Vagina (tissue), 2 donors: ENCODE data around the gene BAG3. TPM values are rescaled to one million over a fixed set of nuclear protein-coding genes. Genes with fewer than 3 reads are reported as not detected.
A peak's percentile ranks its signal among the peaks of the same experiment; 100 is the strongest.

Source experiments
- DNase-seq, 2 donors: peaks; one replicate each; pipeline ENCODE4 v3.0.0-alpha.2; 2017; ENCODE audit errors: extremely low spot score in 2 of 2
- H3K27ac ChIP-seq: fragments of 200-600 bp; sonication (generic); one replicate; pipeline ENCODE4 v1.5.1; 2019
- H3K27me3 ChIP-seq: fragments of 200-600 bp; sonication (generic); one replicate; pipeline ENCODE4 v1.5.1; 2019
- H3K36me3 ChIP-seq, 2 donors: fragments of 200-600 bp; sonication (generic); one replicate each; pipeline ENCODE4 v1.5.1; 2017 to 2019
- H3K4me1 ChIP-seq: fragments of 200-600 bp; sonication (generic); one replicate; pipeline ENCODE4 v1.5.1; 2019
- H3K4me3 ChIP-seq, 2 donors: fragments of 200-600 bp; sonication (generic); 1 replicate in 1 of 2; 2 replicates in 1 of 2; pipeline ENCODE4 v1.5.1; 2016 to 2019
- H3K9me3 ChIP-seq: fragments of 200-600 bp; sonication (generic); one replicate; pipeline ENCODE4 v1.5.1; 2019
- POLR2A ChIP-seq, 2 donors: fragments of 450-650 bp; IDR thresholded peaks; one replicate each; pipeline ENCODE4 v1.6.1; 2017; ENCODE audit warnings: antibody characterized with exemption in 2 of 2, mild to moderate bottlenecking in 2 of 2, moderate library complexity in 2 of 2
- POLR2AphosphoS5 ChIP-seq, 2 donors: sonication (generic); formaldehyde crosslinking; IDR thresholded peaks; one replicate each; pipeline ENCODE4 v1.9.0; 2017; ENCODE audit warnings: antibody characterized with exemption in 2 of 2, mild to moderate bottlenecking in 2 of 2, low read depth in 1 of 2; ENCODE audit not compliant: insufficient read depth in 1 of 2
- intact Hi-C: fragments of 100-400 bp; cut with DNase I; formaldehyde crosslinking; loops from one replicate; pipeline ENCODE4 v1.15.1; 2023
- total RNA-seq: library from RNA; depleted of rRNA; stranded (reverse); fragments of >200 nt; gene quantifications from one replicate; pipeline ENCODE4 v1.2.3, GENCODE V29; 2016
- TF ChIP-seq, protein P1 (sequence below), 3 experiments: fragments of 450-650 bp in 2 of 3; fragments of 200-600 bp in 1 of 3; sonication (generic) in 1 of 3; IDR thresholded peaks; one replicate each; pipeline ENCODE4 v1.5.1; 2017 to 2019; ENCODE audit warnings: antibody characterized with exemption in 3 of 3, mild to moderate bottlenecking in 2 of 3, moderate library complexity in 2 of 3

Gene BAG3
- total RNA-seq, 1 donor from 2014 or later: 69.0 TPM

DNA sequence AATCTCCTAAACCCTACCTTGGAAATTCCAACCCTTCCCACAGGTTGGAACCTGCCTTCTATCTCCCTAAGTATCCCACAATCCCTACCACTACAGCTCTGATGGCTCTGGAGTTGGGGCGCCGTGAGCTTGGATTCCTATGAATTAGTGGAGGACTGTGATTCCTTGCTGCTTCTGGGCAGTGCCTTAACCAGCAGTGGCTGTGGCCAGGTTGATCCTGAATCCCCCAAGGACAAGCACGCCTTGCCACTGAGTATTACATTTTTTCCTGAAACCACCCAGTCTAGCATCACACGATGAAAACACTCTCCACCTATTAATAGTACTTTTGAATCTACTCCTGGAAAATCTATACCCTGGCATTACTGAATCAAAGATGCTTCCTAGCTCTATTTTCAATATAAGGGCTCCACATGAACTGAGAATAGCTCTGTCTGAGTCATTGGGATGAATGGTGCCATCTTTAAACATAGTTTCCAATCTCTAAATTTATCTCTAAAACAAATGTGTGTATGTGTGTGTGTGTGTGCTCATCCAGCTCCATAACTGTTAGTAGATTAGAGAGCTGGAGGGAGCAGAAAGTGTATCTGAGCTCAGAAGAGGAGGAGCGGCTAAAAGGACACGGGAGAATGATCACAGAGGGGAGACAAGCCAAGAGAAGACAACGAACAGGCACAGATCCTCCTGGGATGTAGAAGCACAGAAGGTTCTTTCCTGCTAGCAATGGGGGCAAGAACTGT lies 62.7 kb downstream of the BAG3 start:
- no peaks in the 10 kb centered on the region for H3K36me3 ChIP-seq
- no peaks in the 10 kb centered on the region for H3K27me3 ChIP-seq
- H3K9me3 ChIP-seq: no peaks in the 10 kb centered on the region
- no peak for DNase-seq
- no peak overlapping the region for H3K4me3 ChIP-seq
- TF ChIP-seq POLR2AphosphoS5 (IDR thresholded peaks at IDR 0.05; ENCODE audit: insufficient read depth in 1 of 2, low read depth in 1 of 2): no peak
- TF ChIP-seq, protein P1, sequence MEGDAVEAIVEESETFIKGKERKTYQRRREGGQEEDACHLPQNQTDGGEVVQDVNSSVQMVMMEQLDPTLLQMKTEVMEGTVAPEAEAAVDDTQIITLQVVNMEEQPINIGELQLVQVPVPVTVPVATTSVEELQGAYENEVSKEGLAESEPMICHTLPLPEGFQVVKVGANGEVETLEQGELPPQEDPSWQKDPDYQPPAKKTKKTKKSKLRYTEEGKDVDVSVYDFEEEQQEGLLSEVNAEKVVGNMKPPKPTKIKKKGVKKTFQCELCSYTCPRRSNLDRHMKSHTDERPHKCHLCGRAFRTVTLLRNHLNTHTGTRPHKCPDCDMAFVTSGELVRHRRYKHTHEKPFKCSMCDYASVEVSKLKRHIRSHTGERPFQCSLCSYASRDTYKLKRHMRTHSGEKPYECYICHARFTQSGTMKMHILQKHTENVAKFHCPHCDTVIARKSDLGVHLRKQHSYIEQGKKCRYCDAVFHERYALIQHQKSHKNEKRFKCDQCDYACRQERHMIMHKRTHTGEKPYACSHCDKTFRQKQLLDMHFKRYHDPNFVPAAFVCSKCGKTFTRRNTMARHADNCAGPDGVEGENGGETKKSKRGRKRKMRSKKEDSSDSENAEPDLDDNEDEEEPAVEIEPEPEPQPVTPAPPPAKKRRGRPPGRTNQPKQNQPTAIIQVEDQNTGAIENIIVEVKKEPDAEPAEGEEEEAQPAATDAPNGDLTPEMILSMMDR (IDR thresholded peaks at IDR 0.05): no peak
- TF ChIP-seq POLR2A (IDR thresholded peaks at IDR 0.05): no peak
- intact Hi-C loops: no loop called here
- no peak overlapping the region for H3K27ac ChIP-seq
- H3K4me1 ChIP-seq: no peaks in the 10 kb centered on the region

GRCh38 chr10:119714484-119714816 lies 63.3 kb downstream of the BAG3 start:
- H3K27ac ChIP-seq: no peak overlapping the region
- H3K4me1 ChIP-seq: no peaks in the 10 kb centered on the region
- no peaks in the 10 kb centered on the region for H3K9me3 ChIP-seq
- intact Hi-C loops: no loop called here
- no peak overlapping the region for H3K4me3 ChIP-seq
- TF ChIP-seq POLR2AphosphoS5 (IDR thresholded peaks at IDR 0.05; ENCODE audit: insufficient read depth in 1 of 2, low read depth in 1 of 2) (no peak), POLR2A (IDR thresholded peaks at IDR 0.05) (no peak)
- TF ChIP-seq, protein P1 (IDR thresholded peaks at IDR 0.05): no peak
- no peak for DNase-seq
- no peaks in the 10 kb centered on the region for H3K36me3 ChIP-seq
- H3K27me3 ChIP-seq: no peaks in the 10 kb centered on the region

DNA sequence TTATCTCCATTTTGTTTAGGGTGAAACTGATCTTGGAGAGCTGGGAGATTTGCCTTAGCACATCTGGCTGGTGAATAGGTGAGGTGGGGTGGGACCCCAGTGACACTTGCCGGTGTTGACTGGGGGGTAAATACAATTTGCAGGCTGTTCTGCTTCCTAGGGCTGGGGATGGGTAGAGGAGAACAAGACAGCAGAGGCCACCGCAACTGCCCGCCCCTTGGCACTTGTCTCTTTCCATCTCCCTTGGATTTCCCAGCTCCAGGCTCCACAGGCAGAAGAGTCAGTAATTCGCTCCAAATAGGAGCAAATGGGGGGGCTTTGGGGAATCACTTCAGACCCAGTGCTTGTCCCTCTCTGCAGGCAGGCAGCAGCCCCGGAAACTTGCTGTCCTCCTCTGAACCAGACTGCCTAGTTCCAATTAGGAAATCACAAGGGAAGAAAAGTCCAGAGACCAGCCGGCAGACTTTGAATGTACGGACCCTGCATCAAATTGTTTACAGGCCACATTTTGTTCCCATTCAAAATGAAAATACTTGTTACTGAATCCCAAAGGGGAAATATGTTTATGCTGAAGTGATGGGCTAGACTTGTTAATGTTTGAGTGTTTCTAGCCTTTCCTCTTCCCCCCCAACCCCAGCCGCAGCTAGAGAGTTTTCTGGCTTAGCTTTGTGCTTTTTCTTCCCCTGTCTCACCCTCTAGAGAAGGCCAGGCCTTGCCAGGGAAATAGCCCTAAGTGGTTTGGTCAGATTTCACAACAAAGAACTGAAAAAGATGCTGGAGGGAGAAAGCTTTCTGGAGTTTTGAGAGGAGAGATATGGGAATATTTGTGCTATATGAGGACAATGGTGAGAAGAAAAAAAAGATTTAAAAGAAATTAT lies 64.7 kb downstream of the BAG3 start:
- H3K4me1 ChIP-seq: no peaks in the 10 kb centered on the region
- H3K27ac ChIP-seq: peak overlapping the region; percentile 62
- H3K36me3 ChIP-seq: no peaks in the 10 kb centered on the region
- no peaks in the 10 kb centered on the region for H3K9me3 ChIP-seq
- TF ChIP-seq, protein P1 (IDR thresholded peaks at IDR 0.05): no peak
- intact Hi-C loops: no loop called here
- no peak overlapping the region for H3K4me3 ChIP-seq
- H3K27me3 ChIP-seq: no peaks in the 10 kb centered on the region
- no peak for DNase-seq

DNA sequence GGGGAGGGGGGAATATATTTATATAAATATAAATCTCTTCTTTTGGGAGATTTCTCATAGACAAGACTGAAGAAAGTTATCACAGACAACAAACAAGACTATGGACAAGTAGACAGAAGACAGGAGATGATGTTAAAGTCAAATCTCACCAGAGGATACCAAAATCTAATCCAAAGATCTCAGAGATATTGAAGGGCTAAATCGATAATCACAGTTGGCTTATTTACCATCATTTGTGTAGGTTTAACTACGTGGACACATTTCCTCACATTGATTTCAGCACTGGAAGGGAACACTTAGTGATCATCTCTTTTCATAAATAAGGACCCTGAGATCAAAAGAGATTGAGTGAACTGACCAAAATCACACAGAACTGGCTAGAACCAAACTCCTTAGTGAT lies 72.0 kb downstream of the BAG3 start:
- Histone ChIP-seq H3K27ac (no peak overlapping the region), H3K4me3 (no peak overlapping the region), H3K27me3 (no peaks in the 10 kb centered on the region), H3K36me3 (no peaks in the 10 kb centered on the region), H3K4me1 (peaks cover 30% of the 10 kb centered on the region), H3K9me3 (no peaks in the 10 kb centered on the region)
- intact Hi-C loops: no loop called here
- no peak for TF ChIP-seq POLR2A (IDR thresholded peaks at IDR 0.05)
- TF ChIP-seq, protein P1 (IDR thresholded peaks at IDR 0.05): no peak
- TF ChIP-seq POLR2AphosphoS5 (IDR thresholded peaks at IDR 0.05; ENCODE audit: insufficient read depth in 1 of 2, low read depth in 1 of 2): no peak
- no peak for DNase-seq

DNA sequence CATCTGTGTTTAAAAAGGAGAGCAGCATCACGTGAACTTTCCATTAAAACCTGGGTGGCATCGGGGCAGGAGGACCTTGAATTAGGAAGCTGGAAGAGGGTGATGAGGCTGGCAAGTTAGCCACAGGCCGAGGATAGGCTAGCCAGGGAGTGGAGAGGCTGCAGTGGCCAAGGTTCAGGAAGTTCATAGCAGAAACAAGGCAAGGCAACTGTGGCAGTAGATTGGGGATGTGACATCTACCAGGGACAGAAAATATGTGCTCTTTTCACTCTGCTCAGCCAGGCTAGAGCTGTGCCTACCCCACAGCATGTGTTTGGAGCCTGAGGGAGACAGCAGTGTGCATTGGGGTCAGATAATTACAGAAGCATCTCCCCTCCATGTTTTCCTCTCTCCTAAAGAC lies 72.4 kb downstream of the BAG3 start:
- Histone ChIP-seq H3K27ac (no peak overlapping the region), H3K36me3 (no peaks in the 10 kb centered on the region), H3K4me3 (no peak overlapping the region), H3K9me3 (no peaks in the 10 kb centered on the region), H3K4me1 (peaks cover 32% of the 10 kb centered on the region), H3K27me3 (no peaks in the 10 kb centered on the region)
- TF ChIP-seq POLR2AphosphoS5 (IDR thresholded peaks at IDR 0.05; ENCODE audit: insufficient read depth in 1 of 2, low read depth in 1 of 2) (no peak), POLR2A (IDR thresholded peaks at IDR 0.05) (no peak)
- TF ChIP-seq, protein P1 (IDR thresholded peaks at IDR 0.05): no peak
- no peak for DNase-seq
- intact Hi-C loops: no loop called here
